H9 (cell line): Measurements from ENCODE around the gene RARS1. TPM values are rescaled to one million over a fixed set of nuclear protein-coding genes. Genes with fewer than 3 reads are reported as not detected.
A peak's percentile ranks its signal among the peaks of the same experiment; 100 is the strongest.

Experiments
- DNase-seq: peaks from one replicate; pipeline ENCODE4 v3.0.0-alpha.2; 2017
- H2AFZ ChIP-seq: one replicate; pipeline ENCODE4 v1.6.1; 2013; ENCODE audit warnings: mild to moderate bottlenecking, low read length, control low read depth, moderate library complexity
- H2AK5ac ChIP-seq: 2 replicates; pipeline ENCODE4 v1.6.1; 2013; ENCODE audit warnings: low read length, control low read depth, mixed read lengths; ENCODE audit not compliant: insufficient read length
- H2BK120ac ChIP-seq: one replicate; pipeline ENCODE4 v1.6.1; 2013; ENCODE audit warnings: low read depth, mild to moderate bottlenecking, low read length, control low read depth, inconsistent platforms; ENCODE audit not compliant: poor library complexity, severe bottlenecking
- H2BK12ac ChIP-seq: 2 replicates; pipeline ENCODE4 v1.6.1; 2013; ENCODE audit warnings: low read length, control low read depth, mixed read lengths, low read depth; ENCODE audit not compliant: insufficient read length
- H2BK15ac ChIP-seq: 2 replicates; pipeline ENCODE4 v1.6.1; 2013; ENCODE audit warnings: low read depth, low read length, control low read depth
- H2BK20ac ChIP-seq: one replicate; pipeline ENCODE4 v1.6.1; 2013; ENCODE audit warnings: low read depth, mild to moderate bottlenecking, low read length, control low read depth, inconsistent platforms; ENCODE audit not compliant: poor library complexity, severe bottlenecking
- H2BK5ac ChIP-seq: 2 replicates; pipeline ENCODE4 v1.6.1; 2013; ENCODE audit warnings: low read length, control low read depth, mixed read lengths; ENCODE audit not compliant: insufficient read length
- H3K14ac ChIP-seq: 2 replicates; pipeline ENCODE4 v1.6.1; 2013; ENCODE audit warnings: low read length, control low read depth; ENCODE audit not compliant: insufficient read depth
- H3K18ac ChIP-seq: 2 replicates; pipeline ENCODE4 v1.6.1; 2013; ENCODE audit warnings: low read depth, mild to moderate bottlenecking, mixed read lengths, low read length, control low read depth; ENCODE audit not compliant: insufficient read length
- H3K23ac ChIP-seq: 2 replicates; pipeline ENCODE4 v1.6.1; 2013; ENCODE audit warnings: low read length, control low read depth, mixed read lengths, low read depth; ENCODE audit not compliant: insufficient read length
- H3K23me2 ChIP-seq: 2 replicates; pipeline ENCODE4 v1.6.1; 2013; ENCODE audit warnings: low read depth, mild to moderate bottlenecking, mixed read lengths, low read length, control low read depth; ENCODE audit not compliant: insufficient read length, poor library complexity, severe bottlenecking
- H3K27ac ChIP-seq: 2 replicates; pipeline ENCODE4 v1.5.1; 2013; ENCODE audit warnings: low read length, control low read depth, mixed read lengths, low read depth; ENCODE audit not compliant: insufficient read length
- H3K27me3 ChIP-seq: 2 replicates; pipeline ENCODE4 v1.6.1; 2013; ENCODE audit warnings: low read length, control low read depth, inconsistent platforms; ENCODE audit not compliant: insufficient read depth
- H3K4ac ChIP-seq: 2 replicates; pipeline ENCODE4 v1.6.1; 2013; ENCODE audit warnings: low read depth, mild to moderate bottlenecking, control low read depth, inconsistent platforms, low read length, moderate library complexity
- H3K4me1 ChIP-seq: 2 replicates; pipeline ENCODE4 v1.6.1; 2013; ENCODE audit warnings: low read length, control low read depth, inconsistent platforms; ENCODE audit not compliant: insufficient read depth
- H3K4me2 ChIP-seq: 2 replicates; pipeline ENCODE4 v1.6.1; 2013; ENCODE audit warnings: low read length, control low read depth, mixed read lengths; ENCODE audit not compliant: insufficient read length, insufficient read depth
- H3K56ac ChIP-seq: 2 replicates; pipeline ENCODE4 v1.6.1; 2013; ENCODE audit warnings: low read depth, mild to moderate bottlenecking, mixed read lengths, low read length, control low read depth; ENCODE audit not compliant: insufficient read length
- H3K79me1 ChIP-seq: 2 replicates; pipeline ENCODE4 v1.6.1; 2013; ENCODE audit warnings: low read depth, mild to moderate bottlenecking, moderate library complexity, low read length, control low read depth, inconsistent platforms; ENCODE audit not compliant: insufficient read depth, poor library complexity, severe bottlenecking
- H3K79me2 ChIP-seq: 2 replicates; pipeline ENCODE4 v1.6.1; 2013; ENCODE audit warnings: low read length, control low read depth, inconsistent platforms; ENCODE audit not compliant: insufficient read depth
- H3K9ac ChIP-seq: 2 replicates; pipeline ENCODE4 v1.6.1; 2013; ENCODE audit warnings: low read length, control low read depth, mixed read lengths; ENCODE audit not compliant: insufficient read length; ENCODE audit errors: extremely low read depth
- H3K9me3 ChIP-seq: one replicate; pipeline ENCODE4 v1.6.1; 2013; ENCODE audit warnings: low read depth, low read length, inconsistent platforms; ENCODE audit not compliant: control insufficient read depth
- H3T11ph ChIP-seq: one replicate; pipeline ENCODE4 v1.6.1; 2013; ENCODE audit warnings: mild to moderate bottlenecking, low read length, control low read depth, inconsistent platforms
- H4K20me1 ChIP-seq: one replicate; pipeline ENCODE4 v1.6.1; 2013; ENCODE audit not compliant: control insufficient read depth, insufficient read length, insufficient read depth
- H4K5ac ChIP-seq: 2 replicates; pipeline ENCODE4 v1.6.1; 2013; ENCODE audit warnings: low read depth, mild to moderate bottlenecking, mixed read lengths, low read length, control low read depth; ENCODE audit not compliant: insufficient read length
- H4K8ac ChIP-seq: replicated peaks from 2 replicates; pipeline ENCODE4 v1.6.1; 2013; ENCODE audit warnings: low read length, control low read depth, mixed read lengths, low read depth; ENCODE audit not compliant: insufficient read length
- H4K91ac ChIP-seq: 2 replicates; pipeline ENCODE4 v1.6.1; 2013; ENCODE audit warnings: low read depth, mild to moderate bottlenecking, moderate library complexity, mixed read lengths, low read length, control low read depth; ENCODE audit not compliant: insufficient read length
- H3K27ac Mint-ChIP-seq, 3 experiments: 2 replicates in 2 of 3; 3 replicates in 1 of 3; pipeline ENCODE4 v1.8.0; 2020 to 2021; ENCODE audit warnings: mixed read lengths in 3 of 3, mild to moderate bottlenecking in 1 of 3, moderate library complexity in 1 of 3
- H3K27me3 Mint-ChIP-seq: 2 replicates; pipeline ENCODE4 v1.8.0; 2021; ENCODE audit warnings: low read depth, mild to moderate bottlenecking, moderate library complexity, mixed read lengths
- H3K36me3 Mint-ChIP-seq, 3 experiments: 2 replicates in 2 of 3; 3 replicates in 1 of 3; pipeline ENCODE4 v1.8.0; 2020 to 2021; ENCODE audit warnings: low read depth in 3 of 3, mixed read lengths in 3 of 3; ENCODE audit not compliant: insufficient read depth in 1 of 3
- H3K4me1 Mint-ChIP-seq, 2 experiments: 2 replicates each; pipeline ENCODE4 v1.8.0; 2020; ENCODE audit warnings: mixed read lengths in 2 of 2
- H3K4me3 Mint-ChIP-seq, 2 experiments: 2 replicates in 1 of 2; 3 replicates in 1 of 2; pipeline ENCODE4 v1.8.0; 2020 to 2021; ENCODE audit warnings: mild to moderate bottlenecking in 2 of 2, mixed read lengths in 2 of 2, moderate library complexity in 1 of 2
- H3K9me3 Mint-ChIP-seq, 2 experiments: 2 replicates in 1 of 2; 3 replicates in 1 of 2; pipeline ENCODE4 v1.8.0; 2020; ENCODE audit warnings: mild to moderate bottlenecking in 2 of 2, mixed read lengths in 2 of 2, moderate library complexity in 1 of 2
- WGBS: extraction: QIAGEN DNeasy Blood & Tissue Kit; methylation state at CpG from one replicate; pipeline ENCODE4 v1.1.7; 2013; ENCODE audit warnings: missing lambda C conversion rate, low lambda C conversion rate, mixed read lengths; ENCODE audit not compliant: insufficient read length; ENCODE audit errors: extremely low coverage; 5-methylcytosine and 5-hydroxymethylcytosine counted together
- total RNA-seq: library from RNA; stranded (reverse); gene quantifications from 2 replicates; pipeline ENCODE4 v1.2.1, GENCODE V29; 2021
- TF ChIP-seq, protein P1 (sequence below): fragments of 200-600 bp; sonication (generic); conservative IDR thresholded peaks from 3 replicates; pipeline ENCODE4 v1.8.0; 2021; ENCODE audit warnings: antibody characterized with exemption, mild to moderate bottlenecking

The RARS1 gene
- total RNA-seq, 1 experiment from 2014 or later: 108 TPM

DNA sequence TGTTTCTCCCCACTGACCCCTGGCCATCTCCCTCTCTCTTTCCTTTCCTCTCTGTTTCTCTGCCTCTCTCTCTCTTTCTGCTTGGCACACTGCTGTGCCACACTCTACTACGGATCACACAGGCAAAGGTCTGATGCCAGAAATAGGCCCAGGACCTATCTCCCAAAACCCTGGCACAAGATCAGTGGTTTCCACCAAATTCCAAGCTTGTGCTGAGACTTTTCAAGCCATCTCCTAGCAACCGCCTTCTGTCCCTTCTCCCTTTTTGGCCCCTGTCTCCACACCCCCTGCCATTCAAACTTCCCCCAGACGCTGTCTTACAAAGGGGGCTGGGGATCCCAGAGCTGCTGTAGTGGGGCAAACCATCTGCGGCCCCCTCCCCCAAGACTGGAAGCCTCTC, 38.5 kb upstream of the RARS1 start:
- Histone ChIP-seq H4K91ac (no peak overlapping the region), H3K23ac (no peak overlapping the region), H3K14ac (no peak overlapping the region), H2BK20ac (no peak overlapping the region), H4K20me1 (no peaks in the 10 kb centered on the region), H2BK12ac (no peak overlapping the region), H2AK5ac (no peak overlapping the region), H2BK120ac (no peak overlapping the region), H2BK5ac (no peak overlapping the region), H4K8ac (no peak overlapping the region), H3K27me3 (no peaks in the 10 kb centered on the region), H3K9ac (no peak overlapping the region), H3K23me2 (no peaks in the 10 kb centered on the region), H3K79me2 (no peaks in the 10 kb centered on the region), H3T11ph (no peak overlapping the region), H3K4me1 (no peaks in the 10 kb centered on the region), H4K5ac (no peak overlapping the region), H3K9me3 (no peaks in the 10 kb centered on the region), H2BK15ac (no peak overlapping the region), H3K4ac (no peak overlapping the region), H3K79me1 (no peaks in the 10 kb centered on the region), H3K4me2 (no peak overlapping the region), H3K56ac (no peak overlapping the region), H3K18ac (no peak overlapping the region), H2AFZ (no peak overlapping the region), H3K27ac (no peak overlapping the region)
- Mint-ChIP-seq H3K9me3 (no peaks in the 10 kb centered on the region), H3K36me3 (peaks cover 13 to 38% (median 38%) of the 10 kb centered on the region in 3 experiments; a peak in 6 of 7 replicates), H3K27me3 (no peaks in the 10 kb centered on the region; the same call in 1 of the 2 replicates), H3K27ac (peak overlapping the region; percentile 2 to 86 (median 15); a peak in 4 of 7 replicates), H3K4me3 (no peak overlapping the region), H3K4me1 (no peaks in the 10 kb centered on the region)
- TF ChIP-seq, protein P1, sequence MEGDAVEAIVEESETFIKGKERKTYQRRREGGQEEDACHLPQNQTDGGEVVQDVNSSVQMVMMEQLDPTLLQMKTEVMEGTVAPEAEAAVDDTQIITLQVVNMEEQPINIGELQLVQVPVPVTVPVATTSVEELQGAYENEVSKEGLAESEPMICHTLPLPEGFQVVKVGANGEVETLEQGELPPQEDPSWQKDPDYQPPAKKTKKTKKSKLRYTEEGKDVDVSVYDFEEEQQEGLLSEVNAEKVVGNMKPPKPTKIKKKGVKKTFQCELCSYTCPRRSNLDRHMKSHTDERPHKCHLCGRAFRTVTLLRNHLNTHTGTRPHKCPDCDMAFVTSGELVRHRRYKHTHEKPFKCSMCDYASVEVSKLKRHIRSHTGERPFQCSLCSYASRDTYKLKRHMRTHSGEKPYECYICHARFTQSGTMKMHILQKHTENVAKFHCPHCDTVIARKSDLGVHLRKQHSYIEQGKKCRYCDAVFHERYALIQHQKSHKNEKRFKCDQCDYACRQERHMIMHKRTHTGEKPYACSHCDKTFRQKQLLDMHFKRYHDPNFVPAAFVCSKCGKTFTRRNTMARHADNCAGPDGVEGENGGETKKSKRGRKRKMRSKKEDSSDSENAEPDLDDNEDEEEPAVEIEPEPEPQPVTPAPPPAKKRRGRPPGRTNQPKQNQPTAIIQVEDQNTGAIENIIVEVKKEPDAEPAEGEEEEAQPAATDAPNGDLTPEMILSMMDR: no peak
- WGBS: no CpG with 5 or more reads among the region's 4 CpGs
- DNase-seq: no peak
